Measurements from ENCODE around the gene FBXL17. TPM values are rescaled to one million over a fixed set of nuclear protein-coding genes. Genes with fewer than 3 reads are reported as not detected.

Gene FBXL17
- total and polyA plus RNA-seq, 2 donors (not counting 1 experiment from before 2014, with no cell fraction given), result 7.3 to 40.3 TPM

DNA sequence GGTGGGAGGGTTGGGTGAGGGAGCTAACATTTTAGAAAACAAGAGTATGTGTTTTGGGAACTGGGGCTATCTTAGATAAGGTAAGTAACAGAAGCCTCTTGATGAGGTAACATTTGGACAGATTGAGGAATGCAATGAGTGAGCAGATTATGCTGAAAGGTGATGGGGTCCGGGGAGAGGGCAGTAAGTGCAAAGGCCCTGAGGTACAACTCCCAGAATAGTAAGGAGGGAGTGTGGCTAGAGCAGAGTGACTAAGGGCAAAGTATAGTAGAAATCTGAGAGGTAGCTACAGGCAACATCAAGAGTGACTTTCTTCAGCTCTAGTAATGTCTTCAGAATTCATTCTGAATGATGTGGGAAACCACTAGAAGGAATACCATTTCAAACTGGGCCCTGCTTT, 38.9 kb upstream of the FBXL17 start:
- Histone ChIP-seq H3K9me3 (ENCODE audit: control extremely low read depth in 1 of 3, control insufficient read depth in 2 of 3, insufficient read depth in 1 of 3, low read length in 2 of 3) (peaks cover 0 to 5% (median 0%) of the 10 kb centered on the region in 3 donors), H4K20me1 (ENCODE audit: control insufficient read depth, insufficient read depth, low read length, poor library complexity, severe bottlenecking) (no peaks in the 10 kb centered on the region), H3K4me1 (ENCODE audit: control insufficient read depth in 2 of 2, insufficient read depth in 2 of 2, low read length in 2 of 2) (no peaks in the 10 kb centered on the region), H3K27me3 (replicated peaks in 1 of 4; ENCODE audit: control extremely low read depth in 1 of 4, control insufficient read depth in 3 of 4, insufficient read depth in 4 of 4, low read length in 3 of 4) (peaks cover 0 to 3% (median 0%) of the 10 kb centered on the region in 4 experiments), H3K27ac (ENCODE audit: low read length in 2 of 2) (no peak overlapping the region), H3K36me3 (replicated peaks in 1 of 2; ENCODE audit: control extremely low read depth in 1 of 2, control insufficient read depth in 1 of 2, extremely low read depth in 1 of 2, insufficient read depth in 2 of 2, low read length in 1 of 2) (no peaks in the 10 kb centered on the region), H3K79me2 (ENCODE audit: control insufficient read depth, insufficient read depth, low read length) (no peaks in the 10 kb centered on the region), H3K4me2 (replicated peaks; ENCODE audit: low read depth, low read length, poor library complexity, severe bottlenecking) (no peak overlapping the region), H3K9ac (ENCODE audit: low read length) (no peak overlapping the region), H2AFZ (ENCODE audit: insufficient read depth, low read depth, low read length, poor library complexity, severe bottlenecking) (no peak overlapping the region), H3K4me3 (ENCODE audit: control extremely low read depth in 1 of 5, extremely low read depth in 1 of 5, insufficient read depth in 1 of 5, low read depth in 2 of 5, low read length in 4 of 5) (no peak overlapping the region)
- ChIA-PET CTCF (no interaction called here), POLR2A (no interaction called here)
- intact Hi-C loops (cut with micrococcal nuclease), result no loop called here
- H3K27ac Mint-ChIP-seq, result no peak overlapping the region
- no peak overlapping the region for H3K4me3 Mint-ChIP-seq
- no peak for DNase-seq
- no peak for ATAC-seq (ENCODE audit: low read depth)
- H3K27me3 Mint-ChIP-seq, result peaks cover 14% of the 10 kb centered on the region
- WGBS (ENCODE audit: insufficient coverage), result 83% methylated on average over 1 of the region's 1 CpG
- H3K4me1 Mint-ChIP-seq, result no peaks in the 10 kb centered on the region
- TF ChIP-seq CTCF (IDR thresholded peaks at IDR 0.05) (no peak), EZH2 (IDR thresholded peaks at IDR 0.05; ENCODE audit: borderline replicate concordance, insufficient read depth, low read depth, low read length, poor library complexity, severe bottlenecking) (no peak)
- H3K9me3 Mint-ChIP-seq (ENCODE audit: insufficient read depth), result peaks cover 10% of the 10 kb centered on the region

DNA sequence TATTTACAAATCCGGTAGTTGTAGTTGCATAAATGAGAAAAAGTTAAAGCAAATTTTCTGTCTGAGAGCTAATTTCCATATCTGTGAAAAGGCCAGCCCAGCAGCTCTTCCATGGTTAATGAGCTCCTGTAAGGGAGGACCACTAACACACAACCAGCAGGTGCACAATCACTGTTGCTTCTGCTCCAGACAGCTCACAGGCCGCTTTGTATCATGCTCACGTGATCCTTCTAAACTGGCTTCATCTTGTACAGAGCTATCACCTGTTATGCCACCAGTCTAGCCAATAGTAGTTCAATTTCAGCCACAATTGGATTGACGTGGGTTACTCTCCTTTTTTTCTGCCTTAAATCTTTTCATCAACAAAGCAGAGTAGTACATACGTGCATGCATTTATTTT, 38.3 kb upstream of the FBXL17 start:
- Histone ChIP-seq H3K4me2 (replicated peaks; ENCODE audit: low read depth, low read length, poor library complexity, severe bottlenecking) (no peak overlapping the region), H3K4me1 (ENCODE audit: control insufficient read depth in 2 of 2, insufficient read depth in 2 of 2, low read length in 2 of 2) (no peaks in the 10 kb centered on the region), H3K9ac (ENCODE audit: low read length) (no peak overlapping the region), H3K79me2 (ENCODE audit: control insufficient read depth, insufficient read depth, low read length) (no peaks in the 10 kb centered on the region), H3K4me3 (ENCODE audit: control extremely low read depth in 1 of 5, extremely low read depth in 1 of 5, insufficient read depth in 1 of 5, low read depth in 2 of 5, low read length in 4 of 5) (no peak overlapping the region), H4K20me1 (ENCODE audit: control insufficient read depth, insufficient read depth, low read length, poor library complexity, severe bottlenecking) (no peaks in the 10 kb centered on the region), H3K9me3 (ENCODE audit: control extremely low read depth in 1 of 3, control insufficient read depth in 2 of 3, insufficient read depth in 1 of 3, low read length in 2 of 3) (peaks cover 0 to 5% (median 0%) of the 10 kb centered on the region in 3 donors), H2AFZ (ENCODE audit: insufficient read depth, low read depth, low read length, poor library complexity, severe bottlenecking) (no peak overlapping the region), H3K27ac (ENCODE audit: low read length in 2 of 2) (no peak overlapping the region), H3K36me3 (replicated peaks in 1 of 2; ENCODE audit: control extremely low read depth in 1 of 2, control insufficient read depth in 1 of 2, extremely low read depth in 1 of 2, insufficient read depth in 2 of 2, low read length in 1 of 2) (no peaks in the 10 kb centered on the region), H3K27me3 (replicated peaks in 1 of 4; ENCODE audit: control extremely low read depth in 1 of 4, control insufficient read depth in 3 of 4, insufficient read depth in 4 of 4, low read length in 3 of 4) (peaks cover 0 to 3% (median 0%) of the 10 kb centered on the region in 4 experiments)
- intact Hi-C loops (cut with micrococcal nuclease), result no loop called here
- ATAC-seq (ENCODE audit: low read depth) (no peak), DNase-seq (no peak)
- H3K9me3 Mint-ChIP-seq (ENCODE audit: insufficient read depth), result peaks cover 10% of the 10 kb centered on the region
- H3K27me3 Mint-ChIP-seq, result peaks cover 16% of the 10 kb centered on the region
- H3K27ac Mint-ChIP-seq, result no peak overlapping the region
- ChIA-PET CTCF (no interaction called here), POLR2A (no interaction called here)
- TF ChIP-seq EZH2 (IDR thresholded peaks at IDR 0.05; ENCODE audit: borderline replicate concordance, insufficient read depth, low read depth, low read length, poor library complexity, severe bottlenecking) (no peak), CTCF (IDR thresholded peaks at IDR 0.05) (no peak)
- H3K4me1 Mint-ChIP-seq, result no peaks in the 10 kb centered on the region
- no peak overlapping the region for H3K4me3 Mint-ChIP-seq
- 86% methylated on average over 2 of the region's 5 CpGs for WGBS (ENCODE audit: insufficient coverage)
